T47D (cell line): ENCODE results near the gene AFF4.

Source experiments
- DNase-seq, 2 experiments: peaks; one replicate each; pipeline versions ENCODE4 v3.0.0 to v3.0.0-alpha.2; 2011 to 2012; ENCODE audit warnings: low read depth in 1 of 2, low spot score in 1 of 2
- JUND ChIP-seq: IDR thresholded peaks from 2 replicates; pipeline ENCODE4 v1.6.1; 2012; ENCODE audit warnings: low read depth
- in situ Hi-C: cut with HindIII; loops from 2 replicates; pipeline ENCODE4 v1.10.0; 2016; ENCODE audit warnings: low sequenced_read_pairs, low pct_unique_long_range_greater_than_20kb

Gene AFF4

GRCh38 chr5:132831095-132831860 is 132.2 kb downstream of the AFF4 start:
- DNase-seq: no peak
- no peak for TF ChIP-seq JUND
- in situ Hi-C loops: no loop called here

GRCh38 chr5:132830436-132831094 is 132.9 kb downstream of the AFF4 start, which contains the start of gene SHROOM1:
TSS of gene SHROOM1 (minus strand) at chr5:132830647. CDS start at chr5:132826140, 4,507 bp downstream.
- peak; percentile 69 to 73 for DNase-seq
- in situ Hi-C loops: no loop called here
- TF ChIP-seq JUND: no peak

GRCh38 chr5:132829742-132830435 is 133.5 kb downstream of the AFF4 start:
- TF ChIP-seq JUND: no peak
- in situ Hi-C loops: no loop called here
- peak; percentile 82 to 98 for DNase-seq

GRCh38 chr5:132828846-132829494 is 134.5 kb downstream of the AFF4 start:
- no peak for DNase-seq
- TF ChIP-seq JUND: no peak
- in situ Hi-C loops: no loop called here

- no peak for DNase-seq
- in situ Hi-C loops: no loop called here
- no peak for TF ChIP-seq JUND
Measured at GRCh38 chr5:132827943-132828673, 135.3 kb downstream of the AFF4 start.

GRCh38 chr5:132826424-132827082 is 136.9 kb downstream of the AFF4 start:
- no peak for DNase-seq
- in situ Hi-C loops: no loop called here
- TF ChIP-seq JUND: no peak

GRCh38 chr5:132825834-132826391 is 137.5 kb downstream of the AFF4 start:
- no peak for DNase-seq
- no peak for TF ChIP-seq JUND
- in situ Hi-C loops: no loop called here
